Measurements from ENCODE around the gene LRRC17.

DNA sequence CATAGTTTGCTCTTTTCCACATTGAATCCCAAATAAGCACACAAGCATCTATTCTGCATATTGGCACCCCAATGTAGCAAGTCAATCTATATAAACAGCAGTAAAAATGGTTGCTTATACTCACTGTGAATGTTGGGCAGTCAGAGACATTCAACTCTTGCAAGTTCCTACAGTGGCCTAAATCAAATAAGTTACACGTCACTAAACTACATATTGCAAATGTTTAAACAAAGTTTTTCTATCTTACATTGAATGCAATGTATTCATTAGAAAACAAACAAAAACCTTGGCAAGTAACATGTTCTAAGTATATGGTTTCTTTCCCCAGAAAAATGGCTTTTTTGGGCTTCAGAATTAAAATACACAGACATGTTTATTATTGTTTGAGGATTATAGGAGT is 19.0 kb downstream of the LRRC17 start:
- TF ChIP-seq, protein P1, sequence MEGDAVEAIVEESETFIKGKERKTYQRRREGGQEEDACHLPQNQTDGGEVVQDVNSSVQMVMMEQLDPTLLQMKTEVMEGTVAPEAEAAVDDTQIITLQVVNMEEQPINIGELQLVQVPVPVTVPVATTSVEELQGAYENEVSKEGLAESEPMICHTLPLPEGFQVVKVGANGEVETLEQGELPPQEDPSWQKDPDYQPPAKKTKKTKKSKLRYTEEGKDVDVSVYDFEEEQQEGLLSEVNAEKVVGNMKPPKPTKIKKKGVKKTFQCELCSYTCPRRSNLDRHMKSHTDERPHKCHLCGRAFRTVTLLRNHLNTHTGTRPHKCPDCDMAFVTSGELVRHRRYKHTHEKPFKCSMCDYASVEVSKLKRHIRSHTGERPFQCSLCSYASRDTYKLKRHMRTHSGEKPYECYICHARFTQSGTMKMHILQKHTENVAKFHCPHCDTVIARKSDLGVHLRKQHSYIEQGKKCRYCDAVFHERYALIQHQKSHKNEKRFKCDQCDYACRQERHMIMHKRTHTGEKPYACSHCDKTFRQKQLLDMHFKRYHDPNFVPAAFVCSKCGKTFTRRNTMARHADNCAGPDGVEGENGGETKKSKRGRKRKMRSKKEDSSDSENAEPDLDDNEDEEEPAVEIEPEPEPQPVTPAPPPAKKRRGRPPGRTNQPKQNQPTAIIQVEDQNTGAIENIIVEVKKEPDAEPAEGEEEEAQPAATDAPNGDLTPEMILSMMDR (IDR thresholded peaks at IDR 0.05), result no peak
- TF ChIP-seq POLR2A (IDR thresholded peaks at IDR 0.05), result no peak

Measured in right lobe of liver (tissue), 4 donors.